SK-N-MC (cell line): ENCODE results near the gene TEDDM1.

ENCODE experiments used
- DNase-seq: peaks from one replicate; pipeline ENCODE4 v3.0.0-alpha.2; 2011; ENCODE audit warnings: low read depth, low spot score
- H3K27ac ChIP-seq: fragments of 200-600 bp; sonication (generic); 2 replicates; pipeline ENCODE4 v1.5.1; 2016; ENCODE audit warnings: mixed run types
- H3K36me3 ChIP-seq: fragments of 200-600 bp; sonication (generic); 2 replicates; pipeline ENCODE4 v1.6.1; 2017; ENCODE audit warnings: antibody characterized with exemption, low read length, mixed read lengths; ENCODE audit not compliant: insufficient read depth
- H3K4me3 ChIP-seq: fragments of 200-600 bp; sonication (generic); 2 replicates; pipeline ENCODE4 v1.5.1; 2016
- H3K9ac ChIP-seq: fragments of 200-600 bp; sonication (generic); 2 replicates; pipeline ENCODE4 v1.8.0; 2017; ENCODE audit warnings: mixed run types, mixed read lengths; ENCODE audit not compliant: insufficient read length
- H3K9me3 ChIP-seq: fragments of 200-600 bp; sonication (generic); 2 replicates; pipeline ENCODE4 v1.6.1; 2017; ENCODE audit warnings: low read depth, mild to moderate bottlenecking, antibody characterized with exemption, low read length, moderate library complexity, mixed read lengths
- EZH2 ChIP-seq: fragments of 200-600 bp; sonication (generic); IDR thresholded peaks from one replicate; pipeline ENCODE4 v1.6.1; 2017; ENCODE audit warnings: antibody characterized with exemption
- FOXP2 ChIP-seq: optimal IDR thresholded peaks from 2 replicates; pipeline ENCODE3; 2011; ENCODE audit warnings: mild to moderate bottlenecking, moderate library complexity; ENCODE audit not compliant: insufficient read depth; ENCODE audit errors: extremely low read length, control extremely low read depth
- POLR2AphosphoS5 ChIP-seq: IDR thresholded peaks from 2 replicates; pipeline ENCODE4 v1.6.1; 2012; ENCODE audit warnings: mild to moderate bottlenecking, low read depth, low read length, borderline replicate concordance

TEDDM1 gene

GRCh38 chr1:182433580-182433979, 33.1 kb upstream of the TEDDM1 start:
- Histone ChIP-seq H3K9me3 (no peaks in the 10 kb centered on the region), H3K4me3 (no peak overlapping the region), H3K27ac (no peak overlapping the region), H3K36me3 (no peaks in the 10 kb centered on the region), H3K9ac (no peak overlapping the region)
- no peak for DNase-seq
- TF ChIP-seq POLR2AphosphoS5, result no peak
- no peak for TF ChIP-seq FOXP2
- TF ChIP-seq EZH2, result no peak

GRCh38 chr1:182431278-182431677, 30.8 kb upstream of the TEDDM1 start:
- no peak overlapping the region for H3K4me3 ChIP-seq
- no peak overlapping the region for H3K9ac ChIP-seq
- DNase-seq, result no peak
- no peaks in the 10 kb centered on the region for H3K9me3 ChIP-seq
- TF ChIP-seq POLR2AphosphoS5, result no peak
- no peak for TF ChIP-seq FOXP2
- TF ChIP-seq EZH2, result no peak
- no peak overlapping the region for H3K27ac ChIP-seq
- no peaks in the 10 kb centered on the region for H3K36me3 ChIP-seq

GRCh38 chr1:182430263-182431068, 30.0 kb upstream of the TEDDM1 start:
- TF ChIP-seq EZH2, result no peak
- TF ChIP-seq POLR2AphosphoS5, result no peak
- TF ChIP-seq FOXP2, result no peak
- H3K27ac ChIP-seq, result no peak overlapping the region
- no peak for DNase-seq
- no peaks in the 10 kb centered on the region for H3K36me3 ChIP-seq
- no peak overlapping the region for H3K4me3 ChIP-seq
- H3K9me3 ChIP-seq, result no peaks in the 10 kb centered on the region
- no peak overlapping the region for H3K9ac ChIP-seq

GRCh38 chr1:182428043-182428442, 27.6 kb upstream of the TEDDM1 start:
- no peak overlapping the region for H3K9ac ChIP-seq
- no peaks in the 10 kb centered on the region for H3K9me3 ChIP-seq
- no peak overlapping the region for H3K4me3 ChIP-seq
- TF ChIP-seq POLR2AphosphoS5, result no peak
- TF ChIP-seq FOXP2, result no peak
- no peak for TF ChIP-seq EZH2
- no peak overlapping the region for H3K27ac ChIP-seq
- no peak for DNase-seq
- no peaks in the 10 kb centered on the region for H3K36me3 ChIP-seq

GRCh38 chr1:182426442-182427430, 26.3 kb upstream of the TEDDM1 start:
- no peak overlapping the region for H3K27ac ChIP-seq
- DNase-seq, result no peak
- no peaks in the 10 kb centered on the region for H3K36me3 ChIP-seq
- no peaks in the 10 kb centered on the region for H3K9me3 ChIP-seq
- TF ChIP-seq FOXP2 (no peak), POLR2AphosphoS5 (no peak), EZH2 (no peak)
- H3K4me3 ChIP-seq, result no peak overlapping the region
- H3K9ac ChIP-seq, result no peak overlapping the region

GRCh38 chr1:182415789-182416188, 15.3 kb upstream of the TEDDM1 start:
- Histone ChIP-seq H3K36me3 (no peaks in the 10 kb centered on the region), H3K27ac (no peak overlapping the region), H3K9ac (no peak overlapping the region), H3K4me3 (no peak overlapping the region), H3K9me3 (no peaks in the 10 kb centered on the region)
- DNase-seq, result no peak
- TF ChIP-seq POLR2AphosphoS5, result no peak
- TF ChIP-seq EZH2, result no peak
- TF ChIP-seq FOXP2, result no peak

- H3K9me3 ChIP-seq, result no peaks in the 10 kb centered on the region
- no peak overlapping the region for H3K9ac ChIP-seq
- no peak for DNase-seq
- H3K4me3 ChIP-seq, result no peak overlapping the region
- H3K27ac ChIP-seq, result no peak overlapping the region
- no peaks in the 10 kb centered on the region for H3K36me3 ChIP-seq
- TF ChIP-seq POLR2AphosphoS5, result no peak
- TF ChIP-seq EZH2, result no peak
- no peak for TF ChIP-seq FOXP2
Measured at GRCh38 chr1:182413969-182414368, 13.5 kb upstream of the TEDDM1 start.

GRCh38 chr1:182413486-182413885, 13.0 kb upstream of the TEDDM1 start:
- TF ChIP-seq FOXP2 (no peak), POLR2AphosphoS5 (no peak), EZH2 (no peak)

More at GRCh38 chr1:182413486-182413885, 13.0 kb upstream of the TEDDM1 start:
- H3K27ac ChIP-seq, result no peak overlapping the region
- no peak overlapping the region for H3K9ac ChIP-seq
- no peaks in the 10 kb centered on the region for H3K36me3 ChIP-seq
- DNase-seq, result no peak
- H3K4me3 ChIP-seq, result no peak overlapping the region
- H3K9me3 ChIP-seq, result no peaks in the 10 kb centered on the region
